ENCODE data around the gene YBX1. TPM values are rescaled to one million over a fixed set of nuclear protein-coding genes. Genes with fewer than 3 reads are reported as not detected.

The YBX1 gene
- total and polyA plus RNA-seq, 2 of the 13 experiments (the other 11 are each of a cell fraction or from before 2014, with no cell fraction given): 339 to 628 TPM

DNA sequence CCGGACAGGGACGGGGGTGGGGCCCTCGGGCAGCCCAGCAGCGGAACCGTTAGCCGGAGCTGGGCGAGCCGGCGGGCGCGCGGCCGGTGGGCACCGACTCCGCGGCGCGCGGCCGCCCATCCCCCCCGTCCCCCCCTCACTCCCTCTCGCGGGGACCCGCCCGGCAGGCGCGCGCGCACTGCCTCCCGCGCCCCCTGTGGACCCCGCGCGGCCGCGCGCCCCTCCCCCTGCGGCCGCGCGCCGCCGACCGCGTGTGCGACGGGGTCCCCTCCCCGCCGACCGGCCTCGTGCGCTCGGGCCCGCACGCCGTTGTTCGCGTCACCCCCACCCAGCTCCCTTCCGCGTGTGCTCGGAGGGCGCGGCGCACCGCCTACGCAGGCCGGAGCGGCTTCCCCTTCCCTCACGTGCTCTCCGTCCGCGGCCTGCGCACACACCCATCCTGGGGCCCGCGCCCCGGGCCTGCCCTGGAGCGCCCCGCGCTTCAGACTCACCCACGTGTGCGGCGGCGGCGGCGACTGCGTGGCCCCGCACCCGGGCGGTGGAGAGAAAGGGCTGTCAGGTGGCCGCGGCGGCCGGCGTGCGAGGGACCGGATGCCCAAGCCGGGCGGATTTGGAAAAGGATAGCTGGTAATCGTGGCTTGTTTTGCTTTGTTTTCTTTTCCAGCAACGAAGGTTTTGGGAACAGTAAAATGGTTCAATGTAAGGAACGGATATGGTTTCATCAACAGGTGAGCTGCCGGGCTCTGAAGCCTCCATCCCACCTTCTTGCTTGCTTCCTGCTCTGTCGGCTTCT, 717 bp downstream of the YBX1 start (continued):
- TF ChIP-seq, protein P1, sequence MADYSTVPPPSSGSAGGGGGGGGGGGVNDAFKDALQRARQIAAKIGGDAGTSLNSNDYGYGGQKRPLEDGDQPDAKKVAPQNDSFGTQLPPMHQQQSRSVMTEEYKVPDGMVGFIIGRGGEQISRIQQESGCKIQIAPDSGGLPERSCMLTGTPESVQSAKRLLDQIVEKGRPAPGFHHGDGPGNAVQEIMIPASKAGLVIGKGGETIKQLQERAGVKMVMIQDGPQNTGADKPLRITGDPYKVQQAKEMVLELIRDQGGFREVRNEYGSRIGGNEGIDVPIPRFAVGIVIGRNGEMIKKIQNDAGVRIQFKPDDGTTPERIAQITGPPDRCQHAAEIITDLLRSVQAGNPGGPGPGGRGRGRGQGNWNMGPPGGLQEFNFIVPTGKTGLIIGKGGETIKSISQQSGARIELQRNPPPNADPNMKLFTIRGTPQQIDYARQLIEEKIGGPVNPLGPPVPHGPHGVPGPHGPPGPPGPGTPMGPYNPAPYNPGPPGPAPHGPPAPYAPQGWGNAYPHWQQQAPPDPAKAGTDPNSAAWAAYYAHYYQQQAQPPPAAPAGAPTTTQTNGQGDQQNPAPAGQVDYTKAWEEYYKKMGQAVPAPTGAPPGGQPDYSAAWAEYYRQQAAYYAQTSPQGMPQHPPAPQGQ (CRISPR knock-in tag; IDR thresholded peaks at IDR 0.05; ENCODE audit: borderline replicate concordance): no peak
- TF ChIP-seq ZFP90 (CRISPR knock-in tag; IDR thresholded peaks at IDR 0.05; ENCODE audit: borderline replicate concordance) (peak; percentile 49; the same call in 1 of the 2 replicates), NFKB2 (CRISPR knock-in tag; IDR thresholded peaks at IDR 0.05; ENCODE audit: borderline replicate concordance) (peak; percentile 77), ASH2L (IDR thresholded peaks at IDR 0.05; ENCODE audit: insufficient read length, low read depth, low read length) (peak; percentile 77), TSC22D2 (CRISPR knock-in tag; IDR thresholded peaks at IDR 0.05; ENCODE audit: borderline replicate concordance) (0 out of 2 replicates have a peak, but pooled peaks have one; percentile 30), GABPA (IDR thresholded peaks at IDR 0.05; ENCODE audit: low read depth, low read length) (peak; percentile 32), GABPA (CRISPR knock-in tag; IDR thresholded peaks at IDR 0.05; ENCODE audit: low read depth) (no peak), ARHGAP35 (CRISPR knock-in tag; IDR thresholded peaks at IDR 0.05; ENCODE audit: borderline replicate concordance) (peak; percentile 83; the same call in 1 of the 2 replicates), KDM5A (IDR thresholded peaks at IDR 0.05; ENCODE audit: borderline replicate concordance, low read length) (0 out of 2 replicates have a peak, but pooled peaks have one; percentile 48), ZNF713 (CRISPR knock-in tag; IDR thresholded peaks at IDR 0.05) (no peak), ZNF337 (CRISPR knock-in tag; IDR thresholded peaks at IDR 0.05; ENCODE audit: borderline replicate concordance, low read depth) (no peak)
- TF ChIP-seq, protein P2, sequence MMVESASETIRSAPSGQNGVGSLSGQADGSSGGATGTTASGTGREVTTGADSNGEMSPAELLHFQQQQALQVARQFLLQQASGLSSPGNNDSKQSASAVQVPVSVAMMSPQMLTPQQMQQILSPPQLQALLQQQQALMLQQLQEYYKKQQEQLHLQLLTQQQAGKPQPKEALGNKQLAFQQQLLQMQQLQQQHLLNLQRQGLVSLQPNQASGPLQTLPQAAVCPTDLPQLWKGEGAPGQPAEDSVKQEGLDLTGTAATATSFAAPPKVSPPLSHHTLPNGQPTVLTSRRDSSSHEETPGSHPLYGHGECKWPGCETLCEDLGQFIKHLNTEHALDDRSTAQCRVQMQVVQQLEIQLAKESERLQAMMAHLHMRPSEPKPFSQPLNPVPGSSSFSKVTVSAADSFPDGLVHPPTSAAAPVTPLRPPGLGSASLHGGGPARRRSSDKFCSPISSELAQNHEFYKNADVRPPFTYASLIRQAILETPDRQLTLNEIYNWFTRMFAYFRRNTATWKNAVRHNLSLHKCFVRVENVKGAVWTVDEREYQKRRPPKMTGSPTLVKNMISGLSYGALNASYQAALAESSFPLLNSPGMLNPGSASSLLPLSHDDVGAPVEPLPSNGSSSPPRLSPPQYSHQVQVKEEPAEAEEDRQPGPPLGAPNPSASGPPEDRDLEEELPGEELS (CRISPR knock-in tag; IDR thresholded peaks at IDR 0.05): peak; percentile 38; the same call in 1 of the 2 replicates
- TF ChIP-seq, protein P3, sequence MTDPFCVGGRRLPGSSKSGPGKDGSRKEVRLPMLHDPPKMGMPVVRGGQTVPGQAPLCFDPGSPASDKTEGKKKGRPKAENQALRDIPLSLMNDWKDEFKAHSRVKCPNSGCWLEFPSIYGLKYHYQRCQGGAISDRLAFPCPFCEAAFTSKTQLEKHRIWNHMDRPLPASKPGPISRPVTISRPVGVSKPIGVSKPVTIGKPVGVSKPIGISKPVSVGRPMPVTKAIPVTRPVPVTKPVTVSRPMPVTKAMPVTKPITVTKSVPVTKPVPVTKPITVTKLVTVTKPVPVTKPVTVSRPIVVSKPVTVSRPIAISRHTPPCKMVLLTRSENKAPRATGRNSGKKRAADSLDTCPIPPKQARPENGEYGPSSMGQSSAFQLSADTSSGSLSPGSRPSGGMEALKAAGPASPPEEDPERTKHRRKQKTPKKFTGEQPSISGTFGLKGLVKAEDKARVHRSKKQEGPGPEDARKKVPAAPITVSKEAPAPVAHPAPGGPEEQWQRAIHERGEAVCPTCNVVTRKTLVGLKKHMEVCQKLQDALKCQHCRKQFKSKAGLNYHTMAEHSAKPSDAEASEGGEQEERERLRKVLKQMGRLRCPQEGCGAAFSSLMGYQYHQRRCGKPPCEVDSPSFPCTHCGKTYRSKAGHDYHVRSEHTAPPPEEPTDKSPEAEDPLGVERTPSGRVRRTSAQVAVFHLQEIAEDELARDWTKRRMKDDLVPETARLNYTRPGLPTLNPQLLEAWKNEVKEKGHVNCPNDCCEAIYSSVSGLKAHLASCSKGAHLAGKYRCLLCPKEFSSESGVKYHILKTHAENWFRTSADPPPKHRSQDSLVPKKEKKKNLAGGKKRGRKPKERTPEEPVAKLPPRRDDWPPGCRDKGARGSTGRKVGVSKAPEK (CRISPR knock-in tag; IDR thresholded peaks at IDR 0.05; ENCODE audit: borderline replicate concordance): no peak
- TF ChIP-seq, protein P4, sequence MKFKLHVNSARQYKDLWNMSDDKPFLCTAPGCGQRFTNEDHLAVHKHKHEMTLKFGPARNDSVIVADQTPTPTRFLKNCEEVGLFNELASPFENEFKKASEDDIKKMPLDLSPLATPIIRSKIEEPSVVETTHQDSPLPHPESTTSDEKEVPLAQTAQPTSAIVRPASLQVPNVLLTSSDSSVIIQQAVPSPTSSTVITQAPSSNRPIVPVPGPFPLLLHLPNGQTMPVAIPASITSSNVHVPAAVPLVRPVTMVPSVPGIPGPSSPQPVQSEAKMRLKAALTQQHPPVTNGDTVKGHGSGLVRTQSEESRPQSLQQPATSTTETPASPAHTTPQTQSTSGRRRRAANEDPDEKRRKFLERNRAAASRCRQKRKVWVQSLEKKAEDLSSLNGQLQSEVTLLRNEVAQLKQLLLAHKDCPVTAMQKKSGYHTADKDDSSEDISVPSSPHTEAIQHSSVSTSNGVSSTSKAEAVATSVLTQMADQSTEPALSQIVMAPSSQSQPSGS (CRISPR knock-in tag; IDR thresholded peaks at IDR 0.05): 0 out of 2 replicates have a peak, but pooled peaks have one; percentile 31
- TF ChIP-seq, protein P5, sequence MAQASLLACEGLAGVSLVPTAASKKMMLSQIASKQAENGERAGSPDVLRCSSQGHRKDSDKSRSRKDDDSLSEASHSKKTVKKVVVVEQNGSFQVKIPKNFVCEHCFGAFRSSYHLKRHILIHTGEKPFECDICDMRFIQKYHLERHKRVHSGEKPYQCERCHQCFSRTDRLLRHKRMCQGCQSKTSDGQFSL (CRISPR knock-in tag; IDR thresholded peaks at IDR 0.05): 0 out of 2 replicates have a peak, but pooled peaks have one; percentile 16
- TF ChIP-seq, protein P6, sequence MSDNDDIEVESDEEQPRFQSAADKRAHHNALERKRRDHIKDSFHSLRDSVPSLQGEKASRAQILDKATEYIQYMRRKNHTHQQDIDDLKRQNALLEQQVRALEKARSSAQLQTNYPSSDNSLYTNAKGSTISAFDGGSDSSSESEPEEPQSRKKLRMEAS (IDR thresholded peaks at IDR 0.05): peak; percentile 97
- TF ChIP-seq, protein P7, sequence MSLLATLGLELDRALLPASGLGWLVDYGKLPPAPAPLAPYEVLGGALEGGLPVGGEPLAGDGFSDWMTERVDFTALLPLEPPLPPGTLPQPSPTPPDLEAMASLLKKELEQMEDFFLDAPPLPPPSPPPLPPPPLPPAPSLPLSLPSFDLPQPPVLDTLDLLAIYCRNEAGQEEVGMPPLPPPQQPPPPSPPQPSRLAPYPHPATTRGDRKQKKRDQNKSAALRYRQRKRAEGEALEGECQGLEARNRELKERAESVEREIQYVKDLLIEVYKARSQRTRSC (CRISPR knock-in tag; IDR thresholded peaks at IDR 0.05; ENCODE audit: low read depth): no peak

Measured in HepG2 (cell line).